GM18517 (cell line): ENCODE results near the gene SYT11.

Experiments used
- ATAC-seq: cut with Tn5 transposase; IDR thresholded peaks from one replicate; pipeline ENCODE4 v1.9.1; 2021; ENCODE audit warnings: mild to moderate bottlenecking, moderate library complexity; ENCODE audit not compliant: unreplicated experiment

SYT11 gene

GRCh38 chr1:155859881-155860871 is 809 bp downstream of the SYT11 start:
- ATAC-seq: no peak

GRCh38 chr1:155860970-155861510 is 1.7 kb downstream of the SYT11 start:
- ATAC-seq: no peak

- ATAC-seq: no peak
Observed at GRCh38 chr1:155861896-155862295, 2.5 kb downstream of the SYT11 start.

GRCh38 chr1:155864393-155864792 is 5.0 kb downstream of the SYT11 start:
- ATAC-seq: no peak

GRCh38 chr1:155867766-155868165 is 8.4 kb downstream of the SYT11 start:
- ATAC-seq: no peak

- ATAC-seq: no peak
Observed at GRCh38 chr1:155871390-155871789, 12.0 kb downstream of the SYT11 start.

- no peak for ATAC-seq
Observed at GRCh38 chr1:155872527-155872926, 13.2 kb downstream of the SYT11 start.

- ATAC-seq: no peak
Observed at GRCh38 chr1:155873860-155874259, 14.5 kb downstream of the SYT11 start.

GRCh38 chr1:155877945-155878344 is 18.6 kb downstream of the SYT11 start:
- ATAC-seq: no peak

- ATAC-seq: no peak
Observed at GRCh38 chr1:155880251-155880650, 20.9 kb downstream of the SYT11 start.

GRCh38 chr1:155880950-155881349 is 21.6 kb downstream of the SYT11 start:
- ATAC-seq: no peak

GRCh38 chr1:155882235-155882634 is 22.9 kb downstream of the SYT11 start:
- ATAC-seq: peak; percentile 59

- no peak for ATAC-seq
Observed at GRCh38 chr1:155882766-155883165, 23.4 kb downstream of the SYT11 start.

GRCh38 chr1:155884031-155884960 is 24.9 kb downstream of the SYT11 start:
- no peak for ATAC-seq

GRCh38 chr1:155884982-155885381 is 25.6 kb downstream of the SYT11 start:
- no peak for ATAC-seq

GRCh38 chr1:155888481-155888880 is 29.1 kb downstream of the SYT11 start:
- no peak for ATAC-seq

- no peak for ATAC-seq
Observed at GRCh38 chr1:155889566-155889965, 30.2 kb downstream of the SYT11 start.

- ATAC-seq: no peak
Observed at GRCh38 chr1:155890251-155890650, 30.9 kb downstream of the SYT11 start.

- ATAC-seq: no peak
Observed at GRCh38 chr1:155892796-155893195, 33.4 kb downstream of the SYT11 start.

GRCh38 chr1:155893389-155894142 is 34.2 kb downstream of the SYT11 start:
- no peak for ATAC-seq
